ENCODE measurements around the gene CERS6. TPM values are rescaled to one million over a fixed set of nuclear protein-coding genes. Genes with fewer than 3 reads are reported as not detected.

CERS6 gene
- total RNA-seq, 1 donor from 2014 or later: 21.8 TPM

GRCh38 chr2:168469281-168469988 lies 13.4 kb downstream of the CERS6 start:
- H3K4me1 ChIP-seq: peaks cover 22% of the 10 kb centered on the region
- DNase-seq (no peak), ATAC-seq (peak; percentile 31 to 34)
- intact Hi-C loops (cut with DNase I): no loop called here
- no peak overlapping the region for H3K27ac ChIP-seq
- no peak for TF ChIP-seq CTCF (IDR thresholded peaks at IDR 0.05)
- no peaks in the 10 kb centered on the region for H3K36me3 ChIP-seq
- H3K27me3 ChIP-seq (ENCODE audit: low read depth): no peaks in the 10 kb centered on the region
- no peak overlapping the region for H3K4me3 ChIP-seq
- H3K9me3 ChIP-seq: no peaks in the 10 kb centered on the region

- intact Hi-C loops (cut with DNase I): no loop called here
- DNase-seq (no peak), ATAC-seq (peak; percentile 21 to 47)
- Histone ChIP-seq H3K27ac (no peak overlapping the region), H3K36me3 (no peaks in the 10 kb centered on the region), H3K27me3 (ENCODE audit: low read depth) (no peaks in the 10 kb centered on the region), H3K4me3 (no peak overlapping the region), H3K4me1 (peaks cover 22% of the 10 kb centered on the region), H3K9me3 (no peaks in the 10 kb centered on the region)
- TF ChIP-seq CTCF (IDR thresholded peaks at IDR 0.05): no peak
Measured at GRCh38 chr2:168470320-168471162, 14.5 kb downstream of the CERS6 start.

GRCh38 chr2:168471163-168471475 lies 15.0 kb downstream of the CERS6 start:
- no peaks in the 10 kb centered on the region for H3K27me3 ChIP-seq (ENCODE audit: low read depth)
- no peak overlapping the region for H3K4me3 ChIP-seq
- peaks cover 19% of the 10 kb centered on the region for H3K4me1 ChIP-seq
- no peak overlapping the region for H3K27ac ChIP-seq
- ATAC-seq (no peak), DNase-seq (no peak)
- H3K36me3 ChIP-seq: no peaks in the 10 kb centered on the region
- intact Hi-C loops (cut with DNase I): no loop called here
- H3K9me3 ChIP-seq: no peaks in the 10 kb centered on the region
- TF ChIP-seq CTCF (IDR thresholded peaks at IDR 0.05): no peak

- Histone ChIP-seq H3K27ac (no peak overlapping the region), H3K4me1 (no peaks in the 10 kb centered on the region), H3K4me3 (no peak overlapping the region), H3K36me3 (no peaks in the 10 kb centered on the region), H3K9me3 (no peaks in the 10 kb centered on the region), H3K27me3 (ENCODE audit: low read depth) (no peaks in the 10 kb centered on the region)
- DNase-seq (no peak), ATAC-seq (no peak)
- no peak for TF ChIP-seq CTCF (IDR thresholded peaks at IDR 0.05)
- intact Hi-C loops (cut with DNase I): no loop called here
Measured at GRCh38 chr2:168475636-168476035, 19.6 kb downstream of the CERS6 start.

DNA sequence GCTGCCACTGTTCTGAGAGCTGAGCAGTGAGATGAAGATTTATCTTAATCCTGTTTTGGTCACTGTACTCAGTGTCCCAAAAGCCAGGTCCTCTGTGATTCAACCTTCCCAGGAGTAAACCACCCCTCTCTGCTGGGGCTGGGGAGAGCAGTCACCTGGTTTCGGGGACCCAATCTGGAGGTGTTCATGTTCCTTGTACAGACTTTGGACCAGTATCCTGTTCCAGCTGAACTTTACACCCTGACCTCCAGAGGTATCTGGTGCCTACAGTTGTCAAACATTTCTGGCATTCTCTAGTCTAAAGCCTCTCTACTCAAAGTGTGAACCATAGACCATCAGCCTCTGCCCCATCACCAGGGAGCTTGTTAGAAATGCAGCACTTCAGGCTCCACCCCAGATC lies 22.1 kb downstream of the CERS6 start:
- intact Hi-C loops (cut with DNase I): no loop called here
- Histone ChIP-seq H3K4me1 (no peaks in the 10 kb centered on the region), H3K27me3 (ENCODE audit: low read depth) (no peaks in the 10 kb centered on the region), H3K36me3 (no peaks in the 10 kb centered on the region), H3K9me3 (no peaks in the 10 kb centered on the region), H3K27ac (no peak overlapping the region), H3K4me3 (no peak overlapping the region)
- DNase-seq (no peak), ATAC-seq (no peak)
- no peak for TF ChIP-seq CTCF (IDR thresholded peaks at IDR 0.05)
